Measurements from ENCODE around the gene LRRC32. TPM values are rescaled to one million over a fixed set of nuclear protein-coding genes. Genes with fewer than 3 reads are reported as not detected.

LRRC32 gene
- total and polyA plus RNA-seq, 2 of the 4 experiments (the other 2 are of a cell fraction) = 5.2 to 13.7 TPM

- no peak overlapping the region for H4K91ac ChIP-seq (ENCODE audit: insufficient read depth, low read depth, low read length)
- H2AFZ ChIP-seq (replicated peaks; ENCODE audit: low read length, poor library complexity) = peak overlapping the region; percentile 84
- dilution Hi-C loops (cut with HindIII; ENCODE audit: low sequenced_read_pairs, unreplicated experiment) = no loop called here
- no peak overlapping the region for H3K18ac ChIP-seq (ENCODE audit: low read depth, low read length)
- peaks cover 20% of the 10 kb centered on the region; the same call in 1 of the 2 replicates for H3K9me1 ChIP-seq (ENCODE audit: insufficient read depth, low read length)
- DNase-seq (no peak), ATAC-seq (ENCODE audit: low read depth) (no peak)
- H3K9me3 ChIP-seq (ENCODE audit: control insufficient read depth, insufficient read depth, low read length) = peaks cover 6% of the 10 kb centered on the region
- H3K27ac ChIP-seq (ENCODE audit: insufficient read depth, low read length) = no peak overlapping the region
- no peak overlapping the region; a peak in 1 of 4 replicates for H4K8ac ChIP-seq (ENCODE audit: low read depth in 2 of 2, low read length in 2 of 2)
- no peak overlapping the region for H2AK9ac ChIP-seq (replicated peaks; ENCODE audit: low read depth, low read length, poor library complexity)
- H3K4ac ChIP-seq (ENCODE audit: low read depth, low read length) = peak overlapping the region; percentile 16; the same call in 1 of the 2 replicates
- H3K4me3 ChIP-seq (ENCODE audit: insufficient read depth, low read depth, low read length) = no peak overlapping the region
- no peak overlapping the region for H2BK5ac ChIP-seq (ENCODE audit: low read depth, low read length, poor library complexity, severe bottlenecking)
- 60% methylated on average over 1 of the region's 6 CpGs; no CpG with 5 or more reads in 1 of the 2 experiments for WGBS, 2 experiments (ENCODE audit: extremely low coverage in 2 of 2, insufficient read length in 1 of 2)
- no peaks in the 10 kb centered on the region for H3K36me3 ChIP-seq (ENCODE audit: control insufficient read depth, insufficient read depth, low read length)
- H3K56ac ChIP-seq (ENCODE audit: extremely low read depth, insufficient read depth, low read length) = no peak overlapping the region
- H3K27me3 ChIP-seq (ENCODE audit: control insufficient read depth, insufficient read depth, low read length) = no peaks in the 10 kb centered on the region
- H3K4me1 ChIP-seq (ENCODE audit: control insufficient read depth, insufficient read depth, low read length) = peaks cover 19% of the 10 kb centered on the region
- no peak overlapping the region for H3K14ac ChIP-seq (replicated peaks; ENCODE audit: low read depth, low read length)
- no peak overlapping the region for H3K9ac ChIP-seq (ENCODE audit: low read depth, low read length)
- H2BK120ac ChIP-seq (ENCODE audit: low read depth, low read length) = 0 out of 2 replicates have a peak overlapping the region, but pooled peaks have one; percentile 27
- H3K4me2 ChIP-seq (ENCODE audit: low read depth, low read length) = no peak overlapping the region
- ChIA-PET POLR2A (ENCODE audit: unreplicated experiment) (no interaction called here), CTCF (no interaction called here)
- in situ Hi-C loops (cut with MboI; ENCODE audit: low sequenced_read_pairs) = no loop called here
- no peak overlapping the region for H2BK15ac ChIP-seq (ENCODE audit: low read depth, low read length)
- 0 out of 2 replicates have a peak overlapping the region, but pooled peaks have one; percentile 25 for H2BK20ac ChIP-seq (ENCODE audit: low read depth, low read length)
- no peak overlapping the region for H4K5ac ChIP-seq (ENCODE audit: low read depth, low read length)
- no peaks in the 10 kb centered on the region for H3K79me1 ChIP-seq (ENCODE audit: low read depth in 1 of 2, low read length in 2 of 2)
- no peak overlapping the region for H3K23ac ChIP-seq (ENCODE audit: low read depth, low read length)
- no peaks in the 10 kb centered on the region for H4K20me1 ChIP-seq (ENCODE audit: insufficient read depth, low read length)
- peak overlapping the region; percentile 71; the same call in 1 of the 2 replicates for H2AK5ac ChIP-seq (ENCODE audit: low read depth, low read length)
- TF ChIP-seq RCOR1 (IDR thresholded peaks at IDR 0.05; ENCODE audit: insufficient replicate concordance, low read length) (no peak), CTCF (conservative IDR thresholded peaks at IDR 0.05; ENCODE audit: low read depth, low read length) (no peak), POLR2A (IDR thresholded peaks at IDR 0.05; ENCODE audit: low read depth, low read length) (no peak), MAFK (IDR thresholded peaks at IDR 0.05; ENCODE audit: low read depth, low read length) (no peak), MXI1 (IDR thresholded peaks at IDR 0.05; ENCODE audit: borderline replicate concordance, low read depth, low read length) (no peak), NFE2L2 (IDR thresholded peaks at IDR 0.05; ENCODE audit: low read depth, low read length) (no peak), CEBPB (IDR thresholded peaks at IDR 0.05; ENCODE audit: low read depth, low read length) (no peak), CHD1 (IDR thresholded peaks at IDR 0.05; ENCODE audit: low read depth, low read length) (no peak), SMC3 (IDR thresholded peaks at IDR 0.05; ENCODE audit: low read depth, low read length) (no peak), ELK1 (IDR thresholded peaks at IDR 0.05; ENCODE audit: borderline replicate concordance, low read depth, low read length) (no peak), MAZ (IDR thresholded peaks at IDR 0.05; ENCODE audit: borderline replicate concordance, low read depth, low read length) (no peak)
- intact Hi-C loops (cut with micrococcal nuclease) = no loop called here
- BruUV-seq (replicated peaks) = no TSS peak
These were observed 46.6 kb downstream of the LRRC32 start for GRCh38 chr11:76623884-76624419.

All from IMR-90 (cell line).